ENCODE data around the gene PTPRN2.

Gene PTPRN2

DNA sequence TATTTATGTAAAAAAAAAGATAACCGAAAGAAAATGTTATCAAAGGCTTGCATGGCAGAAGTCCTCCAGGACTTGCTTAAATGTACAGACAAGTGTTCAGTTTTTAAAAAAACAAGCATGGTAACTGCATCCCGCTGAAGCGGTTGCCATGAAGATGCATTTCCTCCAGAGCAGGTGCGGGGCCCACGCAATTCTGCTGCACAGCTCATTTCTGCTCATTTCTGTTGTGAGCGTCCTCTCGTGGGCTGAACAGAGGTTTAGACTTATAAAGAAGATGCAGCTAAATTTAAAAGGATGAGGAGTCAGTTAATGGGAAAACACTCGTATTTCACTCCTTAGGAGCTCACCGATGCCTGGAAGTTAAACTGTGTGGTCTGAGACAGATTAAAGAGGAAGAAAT is 1003.2 kb downstream of the PTPRN2 start:
- Mint-ChIP-seq H3K4me1 (ENCODE audit: low read depth) (peaks cover 12% of the 10 kb centered on the region), H3K36me3 (ENCODE audit: low read depth) (no peaks in the 10 kb centered on the region), H3K4me3 (no peak overlapping the region), H3K27ac (no peak overlapping the region), H3K9me3 (no peaks in the 10 kb centered on the region), H3K27me3 (peaks cover 39% of the 10 kb centered on the region)

DNA sequence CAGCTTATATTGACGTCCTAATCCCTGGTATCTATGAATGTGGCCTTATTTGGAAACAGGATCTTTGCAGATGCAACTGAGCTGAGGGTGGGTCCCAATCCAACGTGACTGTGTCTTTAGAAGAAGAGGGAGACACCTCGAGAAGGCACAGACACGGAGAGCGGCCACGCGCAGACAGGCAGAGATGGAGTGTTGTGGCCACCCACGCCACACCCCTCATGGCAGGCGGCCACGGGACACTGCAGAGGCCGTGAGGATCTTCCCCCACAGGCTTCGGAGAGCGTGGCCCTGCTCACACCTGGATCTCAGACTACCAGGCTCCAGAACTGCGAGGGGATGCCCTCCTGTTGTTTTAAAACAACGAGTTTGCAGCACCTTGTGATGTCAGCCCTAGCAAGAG is 1005.9 kb downstream of the PTPRN2 start:
- H3K36me3 Mint-ChIP-seq (ENCODE audit: low read depth), result no peaks in the 10 kb centered on the region
- no peaks in the 10 kb centered on the region for H3K9me3 Mint-ChIP-seq
- H3K27me3 Mint-ChIP-seq, result peaks cover 27% of the 10 kb centered on the region
- H3K4me3 Mint-ChIP-seq, result no peak overlapping the region
- H3K4me1 Mint-ChIP-seq (ENCODE audit: low read depth), result peaks cover 15% of the 10 kb centered on the region
- no peak overlapping the region for H3K27ac Mint-ChIP-seq

DNA sequence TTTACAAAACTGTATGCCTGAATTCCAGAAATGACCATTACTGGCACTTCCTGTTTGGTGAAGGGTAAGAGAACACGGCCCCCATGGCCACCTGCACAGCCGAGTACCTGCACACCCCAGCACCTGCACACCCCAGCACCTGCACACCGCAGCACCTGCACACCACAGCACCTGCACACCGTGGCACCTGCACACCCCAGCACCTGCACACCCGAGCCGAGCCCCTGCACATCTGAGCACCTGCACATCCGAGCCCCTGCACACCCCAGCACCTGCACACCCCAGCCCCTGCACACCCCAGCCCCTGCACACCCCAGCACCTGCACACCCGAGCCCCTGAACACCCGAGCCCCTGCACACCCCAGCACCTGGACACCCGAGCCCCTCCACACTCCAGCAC is 1007.3 kb downstream of the PTPRN2 start:
- H3K4me3 Mint-ChIP-seq, result no peak overlapping the region
- H3K36me3 Mint-ChIP-seq (ENCODE audit: low read depth), result no peaks in the 10 kb centered on the region
- peaks cover 21% of the 10 kb centered on the region for H3K27me3 Mint-ChIP-seq
- no peaks in the 10 kb centered on the region for H3K9me3 Mint-ChIP-seq
- peaks cover 24% of the 10 kb centered on the region for H3K4me1 Mint-ChIP-seq (ENCODE audit: low read depth)
- no peak overlapping the region for H3K27ac Mint-ChIP-seq

DNA sequence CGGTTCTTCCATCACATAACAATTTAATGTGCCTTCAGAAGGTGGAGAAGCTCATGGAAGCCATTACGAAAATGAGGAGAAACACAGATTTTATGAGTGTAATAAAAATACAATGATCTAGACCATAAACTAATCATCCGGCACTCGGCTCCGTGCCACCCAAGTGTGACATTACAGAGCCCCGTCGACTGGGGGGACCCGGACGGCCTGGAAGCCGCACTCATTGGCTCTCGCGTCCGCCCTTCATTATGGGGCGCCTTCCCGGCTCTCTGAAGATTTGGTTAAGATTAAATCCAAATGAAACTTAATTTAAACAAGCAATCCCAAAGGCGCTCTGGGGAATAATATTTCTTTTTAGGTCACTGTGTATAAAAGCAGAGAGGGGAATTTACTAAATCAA is 1008.2 kb downstream of the PTPRN2 start:
- no peak overlapping the region for H3K27ac Mint-ChIP-seq
- H3K36me3 Mint-ChIP-seq (ENCODE audit: low read depth), result no peaks in the 10 kb centered on the region
- peaks cover 22% of the 10 kb centered on the region for H3K4me1 Mint-ChIP-seq (ENCODE audit: low read depth)
- no peaks in the 10 kb centered on the region for H3K9me3 Mint-ChIP-seq
- peaks cover 20% of the 10 kb centered on the region for H3K27me3 Mint-ChIP-seq
- no peak overlapping the region for H3K4me3 Mint-ChIP-seq

DNA sequence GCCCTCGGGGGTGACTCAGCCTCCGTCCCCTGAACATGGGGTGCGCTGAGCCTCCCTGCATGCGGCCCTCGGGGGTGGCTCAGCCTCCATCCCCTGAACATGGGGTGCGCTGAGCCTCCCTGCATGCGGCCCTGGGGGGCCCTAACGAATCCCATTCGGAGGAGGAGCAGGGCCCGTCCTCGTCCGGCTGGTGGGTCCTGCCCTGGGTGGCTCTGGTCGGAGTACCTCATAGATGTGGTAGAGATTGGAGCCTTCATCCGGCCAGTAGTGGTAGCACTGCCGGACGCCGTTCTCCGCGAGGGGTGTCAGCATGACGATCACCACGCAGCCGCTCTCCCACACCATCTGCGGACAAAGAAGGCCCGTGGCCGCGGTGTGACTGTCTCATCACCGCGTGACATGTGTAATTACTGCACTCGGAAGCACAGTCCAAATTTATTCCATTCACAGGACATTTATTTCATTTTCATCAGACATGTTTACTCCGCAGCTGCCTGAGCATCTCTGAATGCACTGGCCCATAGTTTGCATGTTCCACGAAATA is 1009.8 kb downstream of the PTPRN2 start:
- H3K27me3 Mint-ChIP-seq, result peaks cover 11% of the 10 kb centered on the region

DNA sequence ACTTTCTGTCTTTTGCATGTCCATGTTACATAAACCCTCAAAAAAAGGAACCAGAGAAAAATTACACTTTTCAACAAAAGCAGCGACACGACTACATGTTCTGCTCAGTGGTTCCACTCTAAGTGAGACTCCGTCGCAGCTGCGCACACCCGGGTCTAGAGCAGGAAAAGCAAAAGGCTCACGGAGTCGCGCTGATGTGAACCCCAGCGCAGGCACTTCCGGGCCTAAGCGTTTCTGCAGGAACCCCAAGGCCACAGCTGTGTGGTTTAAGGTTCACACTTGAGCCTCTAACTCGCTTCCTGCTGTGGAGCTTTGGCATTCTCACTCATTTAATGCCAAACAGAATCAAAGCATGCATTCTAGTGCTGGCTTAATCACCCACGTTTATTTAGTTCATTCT is 1010.6 kb downstream of the PTPRN2 start:
- Mint-ChIP-seq H3K9me3 (no peaks in the 10 kb centered on the region), H3K4me3 (peak overlapping the region; percentile 78), H3K36me3 (ENCODE audit: low read depth) (no peaks in the 10 kb centered on the region), H3K4me1 (ENCODE audit: low read depth) (peaks cover 40% of the 10 kb centered on the region), H3K27ac (no peak overlapping the region), H3K27me3 (peaks cover 8% of the 10 kb centered on the region)

More for the DNA sequence above, 1009.8 kb downstream of the PTPRN2 start:
- Mint-ChIP-seq H3K36me3 (ENCODE audit: low read depth) (no peaks in the 10 kb centered on the region), H3K27ac (no peak overlapping the region), H3K4me3 (no peak overlapping the region), H3K4me1 (ENCODE audit: low read depth) (peaks cover 37% of the 10 kb centered on the region), H3K9me3 (no peaks in the 10 kb centered on the region)

DNA sequence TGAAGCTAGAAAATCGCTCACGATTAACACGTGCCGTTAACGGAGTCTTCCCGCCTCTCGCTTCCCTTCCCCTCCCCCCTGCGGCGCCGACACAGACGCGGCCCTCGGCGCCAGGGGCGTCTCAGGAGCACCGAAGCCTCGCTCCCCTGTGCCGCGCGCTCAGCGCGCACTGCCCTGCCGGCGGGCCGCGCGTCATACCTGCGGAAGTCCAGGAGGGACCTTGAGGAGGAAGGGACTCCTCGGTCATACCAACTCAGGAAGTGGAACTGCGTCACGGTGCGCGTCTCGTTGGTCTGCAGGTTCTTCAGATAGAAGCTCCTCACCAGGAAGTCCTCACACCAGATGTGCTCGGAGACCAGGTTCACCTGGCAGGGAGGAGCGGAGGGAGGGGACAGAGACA is 1011.2 kb downstream of the PTPRN2 start:
- Mint-ChIP-seq H3K36me3 (ENCODE audit: low read depth) (no peaks in the 10 kb centered on the region), H3K4me3 (peak overlapping the region; percentile 78), H3K27ac (peak overlapping the region; percentile 71), H3K9me3 (no peaks in the 10 kb centered on the region), H3K4me1 (ENCODE audit: low read depth) (peaks cover 40% of the 10 kb centered on the region), H3K27me3 (peaks cover 7% of the 10 kb centered on the region)

DNA sequence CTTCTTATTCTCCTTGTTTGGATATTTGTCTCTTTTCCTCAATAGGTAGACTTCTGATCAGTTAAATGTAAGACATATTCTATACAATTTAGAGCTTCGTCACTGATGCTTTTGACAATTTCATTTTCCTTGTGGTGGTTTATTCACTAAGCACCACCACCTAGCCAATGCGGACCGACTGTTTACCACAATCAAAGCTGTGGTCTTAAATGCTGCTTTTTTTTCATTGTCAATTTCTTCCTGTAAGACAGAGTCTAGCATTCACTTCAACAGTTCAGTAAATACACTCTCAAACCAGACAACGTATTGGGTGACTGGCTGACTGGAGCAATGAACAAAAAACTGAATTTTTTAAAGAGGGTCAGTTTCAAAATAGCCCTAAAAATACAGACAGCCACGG is 1011.8 kb downstream of the PTPRN2 start:
- no peaks in the 10 kb centered on the region for H3K9me3 Mint-ChIP-seq
- no peak overlapping the region for H3K27ac Mint-ChIP-seq
- H3K36me3 Mint-ChIP-seq (ENCODE audit: low read depth), result no peaks in the 10 kb centered on the region
- H3K27me3 Mint-ChIP-seq, result peaks cover 7% of the 10 kb centered on the region
- peak overlapping the region; percentile 78 for H3K4me3 Mint-ChIP-seq
- peaks cover 40% of the 10 kb centered on the region for H3K4me1 Mint-ChIP-seq (ENCODE audit: low read depth)

DNA sequence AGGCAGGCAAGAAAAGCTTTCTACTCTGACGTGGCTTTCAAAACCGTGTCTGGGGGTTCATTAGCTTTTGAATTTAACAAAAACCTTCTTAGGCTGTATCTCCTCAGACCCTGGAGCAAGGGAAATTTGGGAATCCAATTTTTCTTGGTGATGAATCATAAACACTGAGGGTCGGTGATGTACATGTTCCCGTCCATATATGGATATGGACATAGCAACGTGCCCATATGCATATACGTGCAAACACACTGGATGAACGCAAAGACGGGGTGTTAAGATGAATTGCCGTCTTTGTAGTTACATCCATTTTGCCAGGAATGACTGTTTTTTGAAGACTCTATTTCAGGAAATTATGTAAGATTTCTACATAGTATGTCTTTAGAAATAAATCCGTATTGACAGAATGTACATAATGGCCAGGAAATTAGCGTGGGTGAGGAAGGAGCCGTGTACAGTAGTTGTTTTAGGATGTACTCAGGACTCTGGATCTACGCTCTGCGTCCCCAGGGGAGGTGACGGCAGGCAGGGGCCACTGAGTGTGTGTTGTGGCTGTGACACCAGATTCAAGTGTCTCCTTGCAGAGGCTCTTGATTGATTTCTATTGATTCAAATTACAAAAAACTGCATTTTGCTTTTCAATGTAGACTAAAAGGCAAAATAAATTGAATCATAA is 1012.6 kb downstream of the PTPRN2 start:
- Mint-ChIP-seq H3K4me3 (no peak overlapping the region), H3K9me3 (no peaks in the 10 kb centered on the region), H3K27me3 (peaks cover 7% of the 10 kb centered on the region), H3K27ac (no peak overlapping the region), H3K4me1 (ENCODE audit: low read depth) (peaks cover 47% of the 10 kb centered on the region), H3K36me3 (ENCODE audit: low read depth) (no peaks in the 10 kb centered on the region)

DNA sequence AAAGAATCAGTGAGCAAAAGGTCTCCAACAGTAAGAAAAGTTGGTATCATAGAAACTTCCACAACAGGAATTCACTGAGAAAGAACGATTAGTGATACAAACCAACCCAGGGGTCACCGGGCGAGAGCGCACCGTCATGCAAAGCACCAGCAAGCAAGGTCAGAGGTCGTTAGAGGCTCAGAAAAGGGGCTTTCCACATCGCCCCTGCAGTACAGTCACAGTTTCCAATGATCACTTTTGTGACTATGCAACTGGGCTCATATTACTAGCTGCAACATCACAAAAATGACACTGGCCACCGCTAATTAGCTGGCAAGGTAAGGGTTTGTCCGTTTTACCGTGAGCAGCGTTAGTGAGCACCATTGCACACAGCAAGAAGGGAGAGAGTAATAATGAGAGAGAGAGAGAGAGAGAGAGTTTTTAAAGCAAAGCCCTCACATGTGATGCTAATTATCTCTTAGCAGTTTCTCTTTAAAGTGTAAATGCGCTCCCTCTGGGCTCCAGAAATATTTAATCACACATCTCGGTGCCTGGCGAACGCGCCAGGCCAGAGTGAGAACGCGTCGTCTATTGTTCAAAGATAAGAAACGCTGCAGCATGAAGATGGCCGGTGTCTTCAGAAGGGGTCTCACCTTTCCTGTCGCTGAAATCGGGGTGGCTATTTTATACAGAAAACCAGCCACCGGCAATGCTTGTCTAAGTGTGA is 1013.4 kb downstream of the PTPRN2 start:
- Mint-ChIP-seq H3K27me3 (peaks cover 7% of the 10 kb centered on the region), H3K27ac (peak overlapping the region; percentile 34), H3K4me3 (peak overlapping the region; percentile 1), H3K9me3 (no peaks in the 10 kb centered on the region), H3K36me3 (ENCODE audit: low read depth) (no peaks in the 10 kb centered on the region), H3K4me1 (ENCODE audit: low read depth) (peaks cover 55% of the 10 kb centered on the region)

DNA sequence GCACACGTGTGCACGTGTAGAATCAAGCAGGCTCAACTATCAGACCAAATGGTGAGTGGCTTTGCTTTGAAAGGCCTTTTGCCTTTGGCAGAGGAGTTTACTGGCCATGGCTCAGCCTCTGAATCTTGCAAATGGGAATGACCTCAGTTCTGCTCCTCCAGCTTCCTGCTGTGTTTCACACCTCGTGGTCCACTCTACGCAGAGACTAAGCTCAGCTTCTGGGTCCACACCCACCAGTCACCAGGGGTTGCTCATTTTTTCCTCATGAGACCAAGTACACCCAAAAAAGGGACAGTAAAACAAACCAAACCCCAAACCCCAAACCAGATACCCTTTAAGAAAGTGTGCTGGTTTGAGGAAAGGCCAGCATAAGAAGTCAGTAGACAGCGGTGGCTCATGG is 1014.4 kb downstream of the PTPRN2 start:
- peaks cover 7% of the 10 kb centered on the region for H3K27me3 Mint-ChIP-seq
- peak overlapping the region; percentile 34 for H3K27ac Mint-ChIP-seq
- H3K4me3 Mint-ChIP-seq, result peak overlapping the region; percentile 1

DNA sequence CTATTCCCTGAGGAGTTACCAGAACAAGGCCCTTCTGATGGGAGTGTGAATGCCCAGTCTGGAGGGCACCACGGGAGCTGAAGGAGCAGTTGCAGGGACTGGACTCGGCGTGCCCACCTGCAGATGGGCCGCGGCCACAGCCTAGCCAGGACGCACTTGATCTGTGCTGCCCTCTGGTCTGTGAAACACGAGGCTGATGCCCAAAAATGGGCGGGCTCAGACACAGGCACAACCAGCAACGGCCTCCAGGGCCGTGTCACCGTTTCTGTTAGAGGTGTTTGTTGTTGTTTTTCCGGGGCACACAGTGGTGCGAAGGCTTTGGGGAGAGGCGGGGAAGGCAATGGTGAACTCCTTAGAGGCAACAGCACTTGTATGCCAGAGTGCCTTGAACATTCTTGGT is 1015.0 kb downstream of the PTPRN2 start:
- peaks cover 70% of the 10 kb centered on the region for H3K4me1 Mint-ChIP-seq (ENCODE audit: low read depth)
- H3K27me3 Mint-ChIP-seq, result peaks cover 7% of the 10 kb centered on the region
- no peak overlapping the region for H3K27ac Mint-ChIP-seq
- no peaks in the 10 kb centered on the region for H3K36me3 Mint-ChIP-seq (ENCODE audit: low read depth)
- no peak overlapping the region for H3K4me3 Mint-ChIP-seq
- no peaks in the 10 kb centered on the region for H3K9me3 Mint-ChIP-seq

More for the DNA sequence above, 1014.4 kb downstream of the PTPRN2 start:
- Mint-ChIP-seq H3K9me3 (no peaks in the 10 kb centered on the region), H3K36me3 (ENCODE audit: low read depth) (no peaks in the 10 kb centered on the region), H3K4me1 (ENCODE audit: low read depth) (peaks cover 65% of the 10 kb centered on the region)

DNA sequence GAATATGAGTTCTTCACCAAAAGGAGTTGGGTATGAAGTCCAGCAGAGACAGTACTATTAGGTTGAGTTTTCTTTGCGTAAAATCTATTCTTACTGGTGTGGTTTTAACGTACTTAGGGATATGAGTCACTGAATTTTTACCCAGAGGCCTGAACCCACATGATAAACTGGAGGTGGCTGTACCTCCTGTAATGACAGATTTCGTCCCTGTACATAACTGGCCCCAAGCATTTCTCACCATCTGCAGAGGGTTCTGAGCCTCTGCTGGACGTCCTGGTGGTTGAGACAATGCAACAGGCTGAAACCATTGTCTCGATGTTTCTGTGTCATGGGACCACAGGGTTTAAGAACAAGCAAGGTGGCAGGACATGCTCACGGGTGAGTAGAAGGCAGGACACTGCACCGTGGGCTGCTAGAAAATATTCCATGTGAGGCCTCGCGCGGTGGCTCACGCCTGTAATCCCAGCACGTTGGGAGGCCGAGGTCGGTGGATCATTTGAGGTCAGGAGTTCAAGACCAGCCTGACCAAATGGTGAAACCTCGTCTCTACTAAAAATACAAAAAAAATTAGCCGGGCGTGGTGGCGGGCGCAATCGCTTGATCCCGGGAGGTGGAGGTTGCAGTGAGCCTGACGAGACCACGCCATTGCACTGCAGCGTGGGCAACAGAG is 1017.0 kb downstream of the PTPRN2 start:
- no peaks in the 10 kb centered on the region for H3K36me3 Mint-ChIP-seq (ENCODE audit: low read depth)
- H3K9me3 Mint-ChIP-seq, result no peaks in the 10 kb centered on the region
- H3K4me1 Mint-ChIP-seq (ENCODE audit: low read depth), result peaks cover 56% of the 10 kb centered on the region
- H3K27ac Mint-ChIP-seq, result no peak overlapping the region
- H3K4me3 Mint-ChIP-seq, result no peak overlapping the region
- H3K27me3 Mint-ChIP-seq, result peaks cover 5% of the 10 kb centered on the region

DNA sequence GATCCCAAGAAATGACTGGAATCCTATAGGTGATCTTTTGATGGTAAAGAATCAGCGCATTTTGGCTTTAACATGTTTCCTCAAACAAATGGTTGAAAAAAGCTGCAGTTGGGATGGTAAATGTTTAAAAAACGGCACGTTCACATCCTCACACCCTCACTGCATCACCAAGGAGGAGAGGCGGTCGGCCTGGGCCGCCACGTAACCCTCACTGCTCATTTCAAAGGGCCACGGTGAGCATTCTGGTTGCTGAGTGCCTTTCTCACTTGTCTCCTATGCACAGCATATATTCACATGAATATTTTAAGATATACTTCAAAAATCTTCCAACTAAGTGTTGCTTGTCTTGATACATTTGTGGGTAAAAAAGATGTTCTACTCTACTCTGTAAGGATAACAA is 1017.7 kb downstream of the PTPRN2 start:
- H3K27me3 Mint-ChIP-seq, result peaks cover 1% of the 10 kb centered on the region
- no peaks in the 10 kb centered on the region for H3K36me3 Mint-ChIP-seq (ENCODE audit: low read depth)
- no peak overlapping the region for H3K4me3 Mint-ChIP-seq
- no peak overlapping the region for H3K27ac Mint-ChIP-seq
- peaks cover 53% of the 10 kb centered on the region for H3K4me1 Mint-ChIP-seq (ENCODE audit: low read depth)
- H3K9me3 Mint-ChIP-seq, result no peaks in the 10 kb centered on the region
